HG03108 (cell line): ENCODE measurements around the gene ATXN10.

Experiments used
- ATAC-seq: cut with Tn5 transposase; IDR thresholded peaks from one replicate; pipeline ENCODE4 v1.9.1; 2021; ENCODE audit warnings: moderate library complexity; ENCODE audit not compliant: unreplicated experiment

The ATXN10 gene

DNA sequence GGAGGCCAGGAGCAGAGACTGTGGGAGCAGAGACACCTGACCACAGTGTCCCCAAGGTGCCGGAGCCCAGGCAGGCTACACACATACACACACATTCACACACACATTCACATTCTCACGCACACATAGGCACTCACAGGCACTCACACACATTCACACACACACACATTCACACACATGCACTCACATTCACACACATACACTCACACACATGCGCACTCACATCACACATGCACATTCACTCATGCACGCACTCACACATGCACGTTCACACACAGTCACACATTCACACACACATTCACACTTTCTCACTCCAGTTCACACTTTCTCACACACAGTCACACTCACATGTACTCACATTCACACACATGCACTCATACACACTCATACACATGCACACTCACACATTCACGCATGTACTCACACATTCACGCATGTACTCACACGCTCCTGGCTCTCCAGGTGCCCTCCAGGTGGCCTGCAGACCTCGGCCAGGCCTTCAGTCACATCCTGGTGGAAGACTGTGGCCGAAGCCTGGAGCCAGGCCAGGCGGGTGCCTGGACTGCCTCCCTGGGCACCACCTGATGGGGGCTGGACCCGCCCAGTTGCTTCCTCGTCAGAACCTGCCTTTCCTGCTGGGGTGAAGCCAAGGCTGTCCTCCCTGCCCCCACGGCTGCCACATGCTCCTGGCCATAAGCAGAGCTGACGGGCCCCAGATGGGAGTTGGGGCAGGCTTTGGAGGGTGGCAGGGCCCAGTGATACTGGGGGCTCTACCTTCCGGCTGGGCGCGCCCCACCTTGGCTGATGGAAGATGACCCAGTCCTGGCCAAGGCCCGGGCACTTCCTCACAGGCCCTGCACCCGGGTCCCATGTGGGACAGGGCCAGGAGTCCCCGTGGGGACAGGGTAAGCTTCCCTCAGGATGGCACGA, 215.8 kb downstream of the ATXN10 start:
- no peak for ATAC-seq

DNA sequence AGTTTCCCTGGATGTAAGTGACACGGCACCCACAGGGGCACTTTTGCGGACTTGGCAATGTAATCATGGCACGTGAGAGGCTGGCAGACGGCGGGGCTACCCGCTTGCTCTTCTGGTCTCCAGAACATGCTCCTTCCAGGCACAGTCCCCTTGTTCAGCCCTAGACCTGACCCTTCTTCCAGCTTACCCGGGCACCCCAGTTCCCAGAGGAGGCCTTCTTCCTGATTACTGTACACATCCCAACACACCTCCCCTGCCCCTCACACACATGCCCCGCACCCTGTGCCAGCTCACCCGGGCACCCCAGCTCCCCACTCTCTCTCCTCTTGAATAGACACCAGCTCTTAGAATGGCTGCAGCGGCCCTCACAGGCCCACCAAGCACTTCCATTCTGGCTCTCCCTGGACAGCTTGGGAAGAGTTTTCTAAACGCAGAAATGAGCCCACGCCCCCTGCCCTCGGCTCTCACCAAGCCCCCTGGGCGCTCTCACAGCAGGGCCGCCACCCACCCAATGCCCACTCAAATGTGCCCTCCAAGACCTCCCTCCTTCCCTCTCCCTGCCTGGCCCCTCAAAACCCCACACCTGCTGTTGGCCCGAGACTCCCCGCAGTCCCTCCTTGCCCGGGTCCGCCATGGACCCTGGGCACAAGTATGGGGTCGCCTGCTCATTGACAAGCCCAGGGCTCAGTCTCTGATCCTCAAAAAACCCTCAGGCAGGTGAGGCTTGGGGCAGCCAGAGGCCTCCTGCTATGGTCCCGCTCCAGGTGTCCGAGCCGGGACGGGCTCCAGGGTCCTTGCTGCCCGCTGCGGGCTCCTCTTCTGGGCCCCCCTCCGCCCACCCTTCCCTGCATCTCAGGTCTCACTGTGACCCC, 216.8 kb downstream of the ATXN10 start:
- ATAC-seq: no peak

DNA sequence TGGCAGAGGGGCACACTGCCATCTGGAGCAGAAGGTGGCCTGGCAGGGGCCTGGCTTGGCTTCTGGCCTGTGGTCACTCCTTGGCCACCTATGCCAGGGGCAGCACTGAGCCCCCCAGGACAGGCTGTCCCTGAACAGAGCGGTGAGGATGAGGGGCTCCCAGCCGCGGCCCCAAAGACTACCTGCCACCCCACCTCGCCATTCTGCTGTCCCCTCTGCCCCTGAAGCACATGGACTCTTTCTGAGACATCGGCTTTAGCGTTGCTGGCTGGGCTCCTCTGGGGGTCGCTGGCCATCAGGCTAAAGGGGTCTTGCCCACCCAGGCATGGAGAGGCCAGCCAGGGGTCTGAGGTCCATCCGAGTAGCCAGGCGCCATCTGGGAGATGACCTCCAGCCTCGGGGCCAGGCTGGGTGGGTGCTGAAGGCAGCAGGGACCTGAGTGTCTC, 217.5 kb downstream of the ATXN10 start:
- ATAC-seq: no peak

DNA sequence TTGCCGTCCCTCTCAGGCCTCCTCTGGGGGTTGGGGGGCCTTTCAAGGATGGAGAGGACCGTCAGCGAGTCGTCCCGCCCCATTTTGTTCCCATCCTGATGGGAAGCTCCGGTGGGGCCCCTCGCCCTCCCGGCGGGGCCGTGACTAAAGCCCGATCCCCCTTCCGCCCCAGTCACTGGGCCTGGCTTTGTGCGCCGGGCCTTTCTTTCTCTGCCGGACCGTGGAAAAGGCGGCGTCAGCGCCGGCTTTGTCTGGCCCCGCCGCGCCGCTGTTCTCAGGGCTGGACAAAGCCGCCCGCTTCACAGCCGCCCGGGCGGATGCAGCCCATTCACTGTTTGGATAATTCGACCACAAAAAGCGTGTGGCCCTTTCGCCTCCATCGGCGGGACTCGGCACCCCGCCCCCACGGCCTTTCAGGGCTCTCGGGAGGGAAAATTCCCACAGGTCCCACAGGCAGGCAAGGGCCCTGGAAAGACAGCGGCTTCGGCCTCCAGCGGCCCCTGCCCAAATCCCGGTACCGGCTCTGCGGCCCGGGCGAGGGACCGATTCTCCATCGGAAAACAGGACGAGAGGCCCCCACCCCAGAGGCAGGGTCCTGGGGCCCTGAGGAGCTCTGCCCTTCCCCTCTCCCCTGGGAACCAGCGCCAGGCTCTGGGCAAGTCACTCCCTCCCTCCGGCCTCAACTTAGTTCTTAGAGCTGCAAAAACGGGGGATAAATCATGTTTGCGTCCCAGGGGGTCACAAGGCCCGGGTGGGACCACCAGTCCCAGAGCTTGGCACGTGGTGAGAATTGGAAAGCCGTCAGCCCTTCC, 218.1 kb downstream of the ATXN10 start:
- ATAC-seq: no peak

DNA sequence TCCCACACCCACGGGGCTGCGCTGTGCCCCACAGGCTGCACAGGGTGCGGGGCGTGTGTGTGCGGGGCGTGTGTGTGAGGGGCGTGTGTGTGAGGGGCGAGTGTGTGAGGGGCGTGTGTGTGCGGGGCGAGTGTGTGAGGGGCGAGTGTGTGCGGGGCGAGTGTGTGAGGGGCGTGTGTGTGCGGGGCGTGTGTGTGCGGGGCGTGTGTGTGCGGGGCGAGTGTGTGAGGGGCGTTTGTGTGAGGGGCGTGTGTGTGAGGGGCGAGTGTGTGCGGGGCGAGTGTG, 218.7 kb downstream of the ATXN10 start:
- ATAC-seq: no peak

DNA sequence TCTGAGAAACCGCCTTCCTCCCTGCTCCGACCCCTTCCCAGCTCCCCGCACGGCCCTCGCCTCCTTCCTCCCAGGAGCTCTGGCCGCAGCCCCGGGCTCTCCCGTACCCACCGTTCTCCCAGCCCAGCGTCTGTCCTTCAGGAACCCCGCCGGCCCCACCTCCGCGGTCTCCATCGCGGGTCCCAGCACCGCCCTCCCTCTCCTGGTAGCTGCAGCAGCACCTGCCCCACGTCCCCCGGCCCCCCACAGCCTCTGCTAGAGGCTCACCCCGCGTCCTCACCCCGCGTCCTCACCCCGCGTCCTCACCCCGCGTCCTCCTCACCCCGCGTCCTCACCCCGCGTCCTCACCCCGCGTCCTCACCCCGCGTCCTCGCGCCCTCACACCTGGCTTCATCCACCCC, 219.4 kb downstream of the ATXN10 start:
- no peak for ATAC-seq

DNA sequence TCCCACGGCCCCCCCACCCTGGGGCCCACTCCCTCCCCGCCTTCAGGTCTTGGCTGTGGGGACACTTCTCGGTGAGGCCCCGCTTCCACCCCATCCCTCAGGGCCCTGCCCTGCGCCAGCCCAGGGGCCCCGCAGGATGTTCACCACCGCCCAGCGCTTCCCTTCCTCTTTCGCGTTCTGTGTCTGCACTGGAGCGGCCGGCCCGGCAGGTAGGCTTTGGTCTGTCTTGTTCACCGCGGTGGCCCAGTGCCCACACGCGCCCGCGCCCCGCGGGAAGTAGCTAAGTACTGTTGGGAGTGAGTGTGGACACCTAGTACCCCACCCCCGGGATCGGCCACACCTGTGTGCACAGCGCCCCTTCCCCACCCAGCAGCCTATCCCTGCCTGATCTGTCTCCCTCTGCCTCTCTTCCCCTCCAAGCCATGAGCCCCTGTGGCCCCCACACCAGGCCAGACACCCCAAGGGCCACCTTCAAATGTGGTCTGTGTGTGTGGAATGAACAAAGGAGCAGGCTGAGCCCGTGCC, 219.9 kb downstream of the ATXN10 start:
- ATAC-seq: no peak

DNA sequence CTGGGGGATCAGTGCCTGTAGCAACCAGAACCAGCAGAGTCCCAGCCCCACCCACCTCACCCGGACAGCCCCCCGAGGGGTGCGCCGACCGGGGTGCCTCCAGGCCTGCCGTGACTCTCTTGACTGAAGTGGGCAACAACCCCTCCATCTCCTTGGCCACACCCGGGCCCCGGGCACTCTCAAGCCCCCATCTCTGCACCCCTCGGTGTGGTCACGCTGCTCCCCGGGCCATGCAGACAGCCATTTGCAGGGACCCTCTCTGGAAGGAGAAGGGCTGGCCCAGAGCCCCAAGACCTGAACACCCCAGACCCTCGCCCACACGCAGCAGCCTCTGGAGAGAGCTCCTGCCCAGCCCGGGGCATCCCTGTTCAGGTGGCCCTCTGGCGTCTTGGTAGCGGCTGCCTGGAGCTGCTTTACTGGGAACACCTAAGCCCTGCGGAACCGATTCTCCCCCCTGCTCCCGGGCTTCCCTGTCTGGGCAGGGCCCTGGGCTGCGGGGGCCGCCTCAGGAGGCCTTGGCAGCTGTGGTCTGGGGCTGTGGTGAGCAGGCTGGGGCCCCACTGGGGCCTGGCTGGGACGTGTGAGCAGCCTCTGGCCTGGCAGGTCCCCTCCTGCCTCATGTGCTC, 220.5 kb downstream of the ATXN10 start:
- ATAC-seq: no peak

DNA sequence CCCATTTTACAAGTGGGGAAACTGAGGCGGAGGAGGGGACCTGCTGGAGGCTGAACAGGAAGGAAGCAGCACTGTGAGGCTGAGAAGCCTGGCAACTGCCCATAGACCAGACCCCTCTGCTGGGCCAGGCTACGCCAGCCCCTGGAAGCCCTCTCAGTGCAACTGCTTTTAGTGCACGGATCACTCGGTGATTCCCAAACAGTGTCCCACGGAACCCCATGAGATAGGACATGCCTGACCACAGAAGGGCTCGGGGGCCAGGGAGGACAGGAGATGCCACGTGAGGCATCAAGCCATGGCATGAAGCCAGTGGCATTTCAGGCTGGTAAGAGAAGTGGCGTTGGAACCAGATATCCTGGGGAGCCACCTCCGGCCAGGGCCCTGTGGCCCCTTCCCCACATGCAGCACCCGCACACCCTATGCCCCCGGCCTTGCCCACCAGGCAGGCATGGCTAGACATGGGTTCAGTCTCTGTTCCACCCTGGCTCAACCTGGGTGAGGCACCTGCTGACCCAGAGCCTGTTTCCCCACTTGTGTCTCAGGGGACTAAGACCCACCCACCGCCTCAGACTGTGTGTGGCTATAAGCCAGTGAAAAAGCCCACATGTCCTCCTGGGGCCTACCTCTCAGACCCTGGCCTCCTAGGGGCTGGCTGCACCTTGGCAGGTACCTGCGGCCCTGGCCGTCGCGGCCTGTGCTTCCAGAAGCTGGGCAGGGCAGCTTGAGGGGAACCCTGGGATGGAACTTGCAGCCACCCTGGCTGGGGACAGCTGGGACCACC, 221.2 kb downstream of the ATXN10 start:
- no peak for ATAC-seq

DNA sequence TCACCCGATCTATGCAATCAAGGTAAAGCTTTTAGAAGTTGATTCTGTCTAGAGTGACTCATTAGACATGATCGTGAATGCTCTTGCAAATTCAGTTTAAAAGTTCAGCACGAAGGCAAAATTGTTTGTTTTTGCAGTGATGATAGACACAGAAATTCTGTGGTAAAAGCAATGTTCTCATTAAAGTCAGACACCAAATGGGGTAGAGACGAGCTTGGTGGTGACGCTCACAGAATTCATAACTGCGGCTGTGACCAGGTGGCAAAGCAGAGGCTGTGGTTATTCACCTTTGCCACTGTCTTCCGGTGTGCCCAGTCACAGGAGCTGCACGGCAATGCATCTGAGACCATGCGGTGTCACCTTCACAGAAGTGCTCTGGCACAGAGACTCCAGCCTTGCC, 221.9 kb downstream of the ATXN10 start:
- no peak for ATAC-seq
